ENCODE data around the gene BCR.

Gene BCR

DNA sequence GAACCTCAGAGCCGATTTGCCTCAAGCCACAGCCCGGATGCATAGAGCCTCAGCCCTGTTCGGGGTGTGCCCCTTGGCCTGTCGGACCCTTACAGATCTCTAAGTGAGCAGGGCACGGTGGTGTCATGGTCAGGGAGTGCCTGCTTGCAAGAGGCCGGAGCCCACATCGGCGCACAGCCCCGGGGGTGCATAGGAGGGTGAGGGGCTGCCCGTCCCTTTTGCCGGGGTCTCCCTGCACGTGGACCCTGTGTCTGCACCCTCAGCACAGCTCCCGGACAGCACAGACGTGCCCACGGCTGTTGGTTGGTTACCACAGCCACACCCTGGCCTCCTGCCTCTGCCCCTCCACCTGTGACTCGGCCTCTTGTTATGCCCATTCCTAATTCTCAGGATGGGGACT is 28.5 kb upstream of the BCR start:
- no peak for DNase-seq (ENCODE audit: low read depth in 2 of 2)

DNA sequence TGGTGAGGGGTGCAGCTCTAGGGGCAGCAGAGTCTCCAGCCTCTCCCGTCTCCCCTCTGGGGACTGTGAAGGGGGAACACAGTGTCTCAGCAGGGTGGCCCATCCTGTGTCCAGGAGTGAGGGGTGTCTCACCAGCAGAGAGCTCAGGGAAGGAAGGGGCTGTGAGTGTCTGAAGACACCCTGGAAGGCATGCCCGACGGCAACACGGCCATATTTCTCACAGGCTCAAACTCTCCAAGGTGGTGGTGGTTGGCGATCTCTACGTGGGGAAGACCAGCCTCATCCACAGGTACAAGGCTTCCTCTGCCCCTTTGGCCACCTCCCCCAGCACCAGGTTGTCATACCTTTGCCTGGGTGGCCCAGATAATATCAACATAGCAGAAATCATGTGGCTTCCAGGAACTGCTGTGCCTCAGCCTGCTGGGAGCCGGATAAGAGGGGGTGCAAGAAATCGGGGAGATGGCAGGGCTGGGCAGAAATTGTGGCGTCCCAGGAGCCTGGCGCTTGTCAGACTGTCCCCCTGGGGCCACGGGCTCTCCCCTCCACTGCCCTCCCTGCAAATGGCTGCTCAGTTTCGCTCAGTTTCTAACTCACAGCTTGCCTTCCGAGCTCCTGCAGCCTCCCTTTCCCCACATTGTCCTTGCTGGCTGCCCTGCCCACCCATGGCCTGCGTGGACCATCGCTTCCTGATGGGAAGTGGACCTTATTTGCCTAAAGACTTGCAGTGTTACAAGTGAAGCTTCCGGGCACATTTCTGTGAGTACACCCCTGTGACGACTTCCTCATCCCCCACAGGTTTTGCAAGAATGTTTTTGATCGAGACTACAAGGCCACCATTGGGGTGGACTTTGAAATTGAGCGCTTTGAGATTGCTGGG is 27.8 kb upstream of the BCR start:
- DNase-seq (ENCODE audit: low read depth in 2 of 2): no peak

DNA sequence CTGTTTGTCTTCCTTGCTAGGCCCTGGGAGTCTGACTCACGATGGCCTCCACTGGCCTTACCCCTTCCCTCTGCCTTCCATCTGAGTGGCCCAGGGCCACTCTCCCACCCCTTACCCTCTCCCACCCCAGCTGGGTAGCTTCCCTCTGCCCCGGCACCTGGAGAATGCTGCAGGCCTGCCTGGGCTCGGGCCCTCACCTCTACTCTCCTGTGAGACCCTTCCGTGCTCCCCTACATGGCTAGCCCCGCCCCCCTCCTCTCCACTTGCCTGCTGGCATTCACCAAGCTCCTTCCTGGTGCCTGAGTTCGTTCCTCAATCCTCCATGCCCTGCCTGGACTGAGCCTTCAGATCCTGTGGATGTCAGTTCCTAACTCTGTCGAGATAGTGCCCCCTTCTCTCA is 26.3 kb upstream of the BCR start:
- DNase-seq (ENCODE audit: low read depth in 2 of 2): no peak

DNA sequence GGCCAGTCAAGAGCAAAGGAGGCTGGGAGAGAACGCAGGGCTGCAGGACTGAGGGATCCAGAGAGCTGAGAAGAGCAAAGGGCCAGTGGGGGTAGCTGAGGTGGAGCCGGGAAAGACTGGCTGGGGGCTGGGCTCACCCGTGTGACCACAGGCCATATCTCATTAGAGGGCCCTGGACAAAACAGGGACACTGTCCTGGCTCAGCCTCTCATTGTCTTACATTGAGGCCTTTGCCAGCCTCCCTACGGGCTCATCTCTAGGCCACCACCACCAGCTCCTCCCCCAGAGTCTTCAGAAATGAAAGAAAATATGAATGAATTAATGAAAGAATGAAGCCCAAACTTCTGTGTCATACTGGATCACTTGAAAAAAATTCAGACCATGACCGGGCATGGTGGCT is 25.8 kb upstream of the BCR start:
- no peak for DNase-seq (ENCODE audit: low read depth in 2 of 2)

DNA sequence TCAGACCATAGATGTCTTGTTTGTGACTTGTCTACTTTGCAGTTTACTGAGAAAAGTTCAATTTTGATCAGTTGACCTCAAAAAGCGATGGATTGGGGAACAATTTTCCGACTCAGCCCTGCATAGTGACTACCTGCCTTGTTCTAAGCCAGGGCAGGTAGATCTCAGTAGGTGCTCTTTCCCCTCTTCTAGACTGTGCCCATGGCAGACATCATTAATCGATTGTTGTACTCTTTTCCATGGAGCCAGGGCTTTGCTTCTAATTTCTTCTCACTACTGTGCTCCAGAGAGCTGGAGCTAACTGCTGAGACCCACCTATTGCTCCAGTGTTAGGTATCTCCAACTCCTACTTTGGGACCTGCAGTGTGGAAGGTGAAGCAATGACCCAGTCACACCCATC is 25.2 kb upstream of the BCR start:
- no peak for DNase-seq (ENCODE audit: low read depth in 2 of 2)

DNA sequence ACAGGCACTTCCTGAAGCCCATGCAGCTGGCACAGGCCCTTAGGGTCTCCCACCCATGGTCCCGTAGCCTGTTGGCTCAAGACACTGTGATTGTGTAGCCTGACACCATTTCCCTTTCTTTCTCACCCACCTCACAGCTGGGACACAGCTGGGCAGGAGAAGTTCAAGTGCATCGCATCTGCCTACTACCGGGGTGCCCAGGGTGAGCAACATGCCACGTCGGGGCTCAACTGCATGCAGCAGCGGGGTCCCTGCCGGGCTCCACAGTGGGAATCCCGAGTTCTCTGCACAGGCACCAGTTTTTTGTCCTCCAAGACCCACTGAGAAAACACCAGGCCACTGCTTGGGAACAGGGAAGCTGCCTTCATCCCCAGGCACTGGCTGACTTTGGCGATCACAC is 24.5 kb upstream of the BCR start:
- DNase-seq (ENCODE audit: low read depth in 2 of 2): no peak

DNA sequence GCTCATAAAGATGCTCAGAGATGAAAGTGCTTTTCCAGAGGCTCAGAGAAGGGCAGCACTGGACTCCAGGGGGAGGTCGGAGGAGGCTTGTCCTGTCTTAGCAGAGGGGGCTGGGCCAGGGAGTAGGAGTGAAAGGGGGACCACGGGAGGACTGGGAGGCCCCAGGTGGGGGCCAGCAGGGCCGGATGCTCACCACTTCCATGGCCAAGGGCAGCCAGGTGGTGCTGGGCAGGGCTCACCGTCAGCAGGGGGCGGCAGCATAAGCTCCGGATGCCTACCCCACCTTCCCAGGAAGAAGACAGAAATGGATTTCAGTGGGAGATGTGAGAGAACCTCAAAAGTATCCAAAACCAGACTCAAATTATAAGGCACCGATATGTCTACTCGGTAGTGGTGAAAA is 24.0 kb upstream of the BCR start:
- DNase-seq (ENCODE audit: low read depth in 2 of 2): no peak

DNA sequence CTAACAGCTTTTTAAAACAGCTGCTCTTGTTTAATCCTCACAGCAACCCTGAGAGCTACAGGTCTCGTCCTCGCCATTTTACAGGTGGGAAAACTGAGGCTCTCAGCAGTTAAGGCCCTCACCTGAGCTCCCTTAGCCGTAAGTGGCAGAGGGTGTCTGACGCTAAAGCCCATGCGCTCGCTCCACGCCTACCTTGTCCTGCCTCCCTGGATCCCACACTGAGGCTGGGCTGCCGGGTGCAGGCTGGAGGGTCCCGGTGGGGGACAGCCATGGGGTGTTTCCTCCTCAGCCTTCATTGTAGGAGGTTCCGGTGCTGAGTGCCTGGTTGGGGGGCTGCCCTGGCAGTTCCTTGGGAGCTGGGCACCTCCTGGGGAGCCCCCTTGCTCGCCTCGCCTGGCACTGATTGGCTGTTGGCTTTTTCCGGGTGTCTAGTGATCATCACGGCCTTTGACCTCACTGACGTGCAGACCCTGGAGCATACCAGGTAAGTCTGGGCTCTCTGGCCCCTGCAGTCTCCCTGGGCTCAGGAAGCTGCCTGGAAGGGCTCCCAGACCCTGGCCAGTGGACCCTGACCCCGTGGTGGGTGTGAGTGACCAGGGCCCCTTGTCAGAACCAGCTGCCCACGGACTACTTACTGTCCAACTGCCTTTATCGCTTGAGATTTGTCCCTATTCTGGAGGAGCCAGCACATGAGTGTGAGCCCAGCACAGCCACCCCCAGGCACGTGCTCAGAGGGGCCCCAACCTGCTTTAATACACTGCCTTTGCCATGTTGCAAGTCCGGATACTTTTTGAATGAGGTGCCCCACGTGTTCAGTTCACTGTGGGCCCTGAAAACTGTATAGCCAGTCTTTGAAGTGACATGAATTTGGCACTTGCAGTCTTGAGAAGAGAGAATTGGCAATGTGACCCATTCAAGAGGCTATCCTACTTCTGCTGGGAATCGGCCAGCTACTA is 22.5 kb upstream of the BCR start:
- DNase-seq (ENCODE audit: low read depth in 2 of 2): no peak

DNA sequence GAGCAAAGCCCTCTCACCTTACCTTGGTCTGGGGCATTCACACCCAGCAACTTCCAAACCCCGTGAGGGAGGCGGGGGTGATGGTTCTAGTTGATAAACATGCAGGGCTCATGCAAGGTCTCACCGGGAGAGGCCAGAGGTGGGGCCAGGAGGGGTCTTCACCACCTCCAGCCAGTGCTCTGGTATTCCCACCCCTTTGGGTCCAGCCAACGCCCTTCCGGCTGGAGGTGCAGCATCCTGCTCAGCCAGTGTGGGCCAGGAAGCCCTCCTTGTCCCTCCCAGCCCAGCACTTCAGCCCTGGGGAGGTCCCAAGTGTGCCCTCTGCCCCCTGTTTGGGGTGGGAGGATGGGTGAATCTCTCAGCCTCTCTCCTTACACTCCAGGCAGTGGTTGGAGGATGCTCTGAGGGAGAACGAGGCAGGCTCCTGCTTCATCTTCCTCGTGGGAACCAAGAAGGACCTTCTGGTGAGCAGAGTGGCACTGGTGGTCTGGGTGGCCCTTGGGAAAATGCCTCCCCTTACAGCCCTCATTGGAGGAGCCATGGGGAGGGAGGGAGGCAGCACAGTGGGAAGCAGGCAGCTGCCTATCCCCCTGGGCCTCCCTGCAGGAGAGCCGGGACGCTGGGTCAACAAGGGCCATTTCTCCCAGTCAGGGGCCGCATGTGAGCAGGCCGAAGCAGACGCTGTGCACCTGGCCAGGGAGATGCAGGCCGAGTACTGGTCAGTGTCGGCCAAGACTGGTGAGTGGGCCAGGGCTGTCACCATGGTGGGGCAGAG is 21.6 kb upstream of the BCR start:
- DNase-seq (ENCODE audit: low read depth in 2 of 2): no peak

DNA sequence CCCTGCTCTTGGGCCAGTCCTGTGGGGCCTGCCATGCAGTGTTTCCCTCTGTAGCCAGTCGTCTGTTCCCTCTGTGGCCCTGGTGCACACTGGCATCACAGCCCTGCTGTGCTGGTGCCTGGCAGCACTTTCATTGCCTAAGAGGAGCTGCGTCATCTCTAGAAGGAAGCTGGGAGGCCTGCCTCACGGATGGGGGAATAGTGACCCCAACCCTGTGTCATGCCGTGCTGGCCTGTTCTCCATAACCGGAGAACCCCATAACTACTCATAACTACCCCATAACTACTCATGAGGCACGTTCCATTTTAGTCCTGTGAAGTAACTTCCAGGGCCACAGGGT is 21.0 kb upstream of the BCR start:
- no peak for DNase-seq (ENCODE audit: low read depth in 2 of 2)

DNA sequence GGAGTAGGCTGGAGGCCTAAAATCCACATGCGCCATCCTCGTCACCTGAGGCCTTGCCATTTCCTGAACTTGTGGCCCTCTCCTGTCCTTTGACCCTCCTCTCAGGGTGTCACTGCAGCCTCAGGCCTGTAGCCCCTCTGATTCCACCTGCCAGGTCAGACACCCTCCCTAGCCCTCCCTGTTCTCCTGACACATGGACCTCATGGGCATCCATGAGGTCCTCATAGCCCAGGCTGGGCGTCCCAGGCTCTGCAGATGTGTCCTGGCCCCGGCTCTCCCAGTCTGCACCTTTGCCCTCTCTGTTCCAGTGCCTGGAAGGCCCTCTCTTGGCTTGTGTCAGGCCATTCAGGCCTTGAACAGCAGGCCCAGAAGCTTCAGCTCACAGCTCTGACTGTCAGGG is 19.3 kb upstream of the BCR start:
- DNase-seq (ENCODE audit: low read depth in 2 of 2): no peak

DNA sequence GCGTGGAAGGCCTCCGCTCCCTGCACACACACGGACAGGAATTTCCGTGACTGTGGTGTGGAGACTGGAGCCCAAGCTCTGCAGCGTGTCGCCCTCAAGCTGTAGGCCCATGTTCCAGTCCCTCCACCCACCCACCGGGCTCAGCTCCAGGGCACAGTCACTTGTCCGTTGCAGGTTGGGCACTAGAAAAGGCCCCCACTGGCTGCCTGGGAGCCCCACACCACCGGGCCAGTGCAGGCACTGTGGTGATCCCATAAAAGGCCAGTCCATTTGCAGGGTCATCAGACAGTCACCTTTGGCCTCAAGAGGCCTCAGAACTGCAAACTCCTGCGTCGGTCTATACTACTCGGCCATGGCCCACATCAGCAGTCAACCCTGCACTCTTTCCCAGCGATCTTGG is 18.7 kb upstream of the BCR start:
- DNase-seq (ENCODE audit: low read depth in 2 of 2): no peak

DNA sequence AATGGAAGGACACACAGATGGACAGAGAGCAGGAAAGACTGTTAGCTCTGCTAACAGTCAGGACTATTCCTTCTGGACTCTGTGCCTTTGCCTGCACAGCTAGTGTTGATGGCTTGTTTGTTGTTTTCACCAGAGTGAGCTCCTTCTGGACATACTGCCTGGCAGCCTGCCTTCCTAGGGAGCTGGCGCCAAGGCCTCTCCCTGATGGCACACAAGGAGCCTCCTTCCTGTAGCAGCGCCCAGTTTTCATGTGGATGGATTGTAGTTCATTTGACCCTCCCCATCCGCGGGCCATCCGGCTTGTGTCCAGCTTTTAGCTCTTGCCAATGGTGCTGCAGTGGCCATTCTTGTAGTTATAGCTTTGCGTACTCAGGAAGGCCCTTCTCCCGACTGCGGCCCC is 16.6 kb upstream of the BCR start:
- DNase-seq (ENCODE audit: low read depth in 2 of 2): no peak

DNA sequence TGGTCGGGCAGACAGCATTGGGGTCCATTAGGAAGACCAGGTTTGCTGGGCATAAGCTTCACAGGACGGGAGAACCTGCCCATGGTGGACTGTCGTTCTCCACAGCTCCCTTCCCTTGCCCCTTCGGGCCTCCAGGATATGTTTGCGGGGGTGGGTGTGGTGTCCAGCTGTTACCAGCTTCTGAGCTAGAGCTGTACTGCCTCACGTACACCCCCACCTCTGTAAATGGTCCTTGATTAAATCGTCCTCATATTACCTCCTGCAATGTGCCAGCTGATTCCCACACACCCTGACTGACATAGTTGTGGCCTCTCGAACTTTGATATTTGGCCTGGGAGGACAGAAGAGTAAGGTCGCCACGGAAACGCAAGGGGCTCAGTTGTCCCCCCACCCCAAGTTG is 16.2 kb upstream of the BCR start:
- DNase-seq (ENCODE audit: low read depth in 2 of 2): no peak

DNA sequence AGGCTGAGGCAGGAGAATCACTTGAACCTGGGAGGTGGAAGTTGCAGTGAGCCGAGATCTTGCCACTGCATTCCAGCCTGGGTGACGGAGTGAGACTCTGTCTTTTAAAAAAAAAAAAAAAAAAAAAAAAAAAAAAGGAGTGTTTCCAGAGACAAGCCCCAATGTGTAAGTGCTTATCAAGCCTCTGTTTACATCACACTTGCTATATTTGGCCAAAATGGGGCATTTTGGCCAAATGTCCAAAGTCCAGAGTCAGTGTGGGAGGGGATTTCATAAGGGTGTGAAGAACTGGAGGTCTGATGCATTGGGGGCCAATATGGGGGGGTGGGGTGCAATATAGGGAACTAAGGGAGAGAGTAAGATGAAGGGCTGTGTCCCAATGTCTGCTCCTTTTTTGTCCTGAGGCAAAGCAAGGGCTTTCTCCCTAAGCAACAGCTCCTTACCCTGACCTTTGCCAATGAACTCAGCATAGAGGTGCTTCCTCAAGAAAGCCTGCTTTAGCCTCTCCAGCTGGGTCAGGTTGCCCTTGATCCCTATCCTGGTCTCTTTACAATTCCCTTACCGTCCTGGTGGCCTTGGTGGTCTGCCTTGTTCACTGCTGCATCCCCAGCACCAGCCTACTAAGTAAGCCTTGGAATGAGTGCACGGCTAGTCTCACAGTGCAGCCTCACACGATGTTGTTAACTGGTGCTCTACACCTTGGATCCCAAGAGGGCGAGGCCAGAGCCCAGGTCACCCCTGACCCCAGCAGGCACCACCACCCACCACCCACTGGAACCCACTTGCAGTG is 14.1 kb upstream of the BCR start:
- no peak for DNase-seq (ENCODE audit: low read depth in 2 of 2)

DNA sequence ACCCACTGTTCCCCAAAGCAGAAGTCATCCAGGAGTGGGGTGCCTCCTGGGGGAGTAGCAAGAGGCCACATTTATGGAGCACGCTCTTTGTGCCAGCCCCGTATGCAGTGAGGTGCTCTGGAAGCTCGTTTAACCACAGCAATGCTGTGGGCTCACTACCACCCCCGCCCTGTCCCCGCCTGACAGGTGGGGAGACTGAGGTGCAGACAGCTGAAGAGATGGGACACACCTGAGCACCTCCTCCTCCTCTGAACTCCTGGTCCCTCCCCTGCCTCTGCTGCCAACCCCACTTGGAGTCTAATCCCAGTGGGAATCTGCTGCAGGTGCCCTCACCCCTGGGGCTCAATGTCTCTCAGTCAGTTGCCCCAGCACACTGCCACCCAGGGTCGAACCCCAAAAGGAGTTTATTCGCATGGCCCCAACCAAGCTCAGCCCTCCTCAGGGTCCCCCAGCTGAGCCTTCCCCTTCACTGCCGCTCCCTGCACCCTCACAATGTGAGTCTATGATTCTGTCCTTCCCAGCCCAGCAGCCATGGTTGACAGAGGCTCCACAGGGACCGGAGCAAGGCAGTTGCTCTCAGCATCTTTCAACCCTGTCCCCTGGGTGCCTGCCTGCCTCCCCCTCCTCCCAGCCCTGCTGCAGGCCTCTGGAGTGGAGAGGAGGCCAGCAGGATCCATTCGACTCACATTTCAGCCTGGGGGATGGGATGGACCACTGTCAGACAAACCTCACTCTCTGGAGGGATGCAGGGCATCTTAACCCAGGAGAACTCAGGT is 13.3 kb upstream of the BCR start:
- DNase-seq (ENCODE audit: low read depth in 2 of 2): no peak

DNA sequence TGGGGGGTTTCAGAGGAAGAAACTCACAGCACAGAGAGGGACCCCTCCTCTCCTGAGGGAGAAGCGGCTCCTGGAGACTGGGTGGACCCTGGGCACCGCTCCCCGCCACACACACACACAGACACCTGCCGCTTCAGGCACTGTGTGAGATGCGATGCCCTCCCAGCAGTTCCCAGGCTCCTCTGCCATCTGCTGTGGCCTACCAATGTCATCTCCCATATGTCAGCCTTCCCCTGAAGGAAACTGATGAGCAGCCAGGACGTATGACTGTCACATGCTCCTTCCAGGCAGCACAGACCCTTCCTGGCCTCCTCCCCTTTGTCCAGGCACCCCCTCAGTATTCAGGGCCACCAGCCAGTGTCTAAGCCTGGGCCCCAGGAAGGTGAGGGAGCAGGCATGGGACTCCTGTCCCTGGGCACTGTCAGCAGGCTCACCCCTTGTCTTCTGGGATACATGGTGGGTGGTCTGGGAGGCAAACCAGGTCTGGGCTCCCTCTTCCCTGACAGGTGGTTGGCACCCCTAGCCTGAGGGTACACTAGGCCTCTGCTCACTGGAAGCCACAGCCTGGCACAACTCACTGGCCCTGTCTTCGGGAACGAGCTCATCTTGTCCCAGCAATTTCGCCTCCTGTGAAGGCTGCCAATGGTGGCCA is 11.8 kb upstream of the BCR start:
- DNase-seq (ENCODE audit: low read depth in 2 of 2): no peak

DNA sequence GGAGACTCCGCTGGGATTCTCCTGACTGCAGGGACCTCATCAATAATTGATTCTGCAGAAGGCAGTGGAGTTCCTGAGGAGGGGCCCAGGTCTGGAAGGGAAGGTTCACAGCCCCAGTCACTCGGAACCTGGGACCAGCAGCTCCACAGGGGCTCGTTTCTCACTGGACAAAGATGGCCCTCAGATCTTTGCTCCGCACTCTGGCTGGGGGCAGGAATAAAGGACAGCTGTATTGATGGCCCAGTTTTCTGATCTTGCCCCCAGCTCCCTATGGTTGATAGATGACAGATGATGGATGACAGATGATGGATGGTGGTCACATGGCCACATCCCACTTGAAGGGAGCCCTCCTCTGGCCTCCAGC is 11.3 kb upstream of the BCR start:
- no peak for DNase-seq (ENCODE audit: low read depth in 2 of 2)

DNA sequence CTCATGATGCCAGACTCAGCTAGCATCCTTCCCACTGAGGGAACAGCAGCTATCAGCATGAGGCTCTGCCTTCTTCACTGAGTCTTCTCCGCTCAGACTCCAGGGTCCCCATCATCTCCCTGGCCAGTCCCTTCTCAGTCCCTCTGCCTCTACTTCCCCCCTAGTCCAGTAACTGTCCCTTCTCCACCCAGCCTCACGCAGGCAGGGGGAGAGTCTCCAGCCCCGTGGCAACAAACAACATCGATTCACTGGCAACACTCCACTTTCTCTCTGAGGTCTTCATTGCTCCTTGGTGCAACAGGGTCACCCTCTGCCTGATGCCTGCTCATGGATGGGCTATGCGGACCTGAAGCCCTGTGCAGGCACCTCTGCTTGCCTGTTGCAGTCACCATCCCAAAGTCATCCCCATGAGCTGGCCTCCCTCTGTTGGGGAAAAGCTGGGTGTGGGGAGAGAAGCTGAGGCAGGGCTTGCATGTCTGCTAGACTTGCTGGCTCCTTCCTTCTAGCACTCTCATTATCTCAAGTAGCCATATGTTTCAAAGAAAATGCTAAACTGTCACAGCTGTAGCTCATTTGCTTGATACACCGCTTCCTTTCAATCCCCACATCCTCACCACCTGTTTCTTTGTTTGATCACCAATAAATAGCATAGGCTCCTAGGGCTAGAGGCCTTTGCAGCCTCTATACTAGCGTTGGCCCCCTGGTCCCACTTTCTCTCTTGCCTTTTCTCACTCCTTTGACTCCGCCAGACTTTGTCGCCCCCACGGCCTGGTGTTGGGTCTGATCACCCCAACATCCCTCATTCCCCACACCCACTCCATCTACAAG is 4.3 kb upstream of the BCR start:
- DNase-seq (ENCODE audit: low read depth in 2 of 2): no peak
